NOMO-1 treated with dmso at 0.1 percent for 144 hours (cell line): ENCODE measurements around the gene P2RY11.

Experiments used
- DNase-seq: peaks from one replicate; lab custom pipeline; 2025; ENCODE audit not compliant: unreplicated experiment; lab: John Stamatoyannopoulos, UW

The P2RY11 gene

GRCh38 chr19:10092648-10093294 is 18.7 kb upstream of the P2RY11 start:
- no peak for DNase-seq

GRCh38 chr19:10093295-10094186 is 18.0 kb upstream of the P2RY11 start:
- no peak for DNase-seq

GRCh38 chr19:10095622-10095947 is 15.9 kb upstream of the P2RY11 start:
- no peak for DNase-seq

GRCh38 chr19:10095948-10096614 is 15.4 kb upstream of the P2RY11 start:
- DNase-seq: peak; percentile 78

- no peak for DNase-seq
Measured at GRCh38 chr19:10096615-10096963, 14.9 kb upstream of the P2RY11 start.

GRCh38 chr19:10100163-10100785 is 11.2 kb upstream of the P2RY11 start:
- DNase-seq: no peak

GRCh38 chr19:10102787-10103236 is 8.7 kb upstream of the P2RY11 start:
- no peak for DNase-seq

GRCh38 chr19:10104130-10104513 is 7.4 kb upstream of the P2RY11 start:
- DNase-seq: no peak

- DNase-seq: no peak
Measured at GRCh38 chr19:10104665-10105508, 6.6 kb upstream of the P2RY11 start.

- DNase-seq: no peak
Measured at GRCh38 chr19:10105509-10106099, 5.9 kb upstream of the P2RY11 start.

- peak; percentile 98 for DNase-seq
Measured at GRCh38 chr19:10106100-10106936, 5.2 kb upstream of the P2RY11 start, which contains the start of gene PPAN. Gene PPAN, plus strand, starts transcription at chr19:10106362. Its CDS starts 33 bp downstream, at chr19:10106395.

GRCh38 chr19:10107254-10107653 is 4.2 kb upstream of the P2RY11 start:
- no peak for DNase-seq

- DNase-seq: no peak
Measured at GRCh38 chr19:10107817-10108367, 3.6 kb upstream of the P2RY11 start.

- DNase-seq: no peak
Measured at GRCh38 chr19:10109528-10109927, 2.0 kb upstream of the P2RY11 start.

- DNase-seq: no peak
Measured at GRCh38 chr19:10110076-10110971, 1.2 kb upstream of the P2RY11 start.

GRCh38 chr19:10110972-10111317 is 548 bp upstream of the P2RY11 start:
- no peak for DNase-seq

- peak; percentile 35 for DNase-seq
Measured at GRCh38 chr19:10112037-10112761, 706 bp downstream of the P2RY11 start.
